Ishikawa (cell line): ENCODE data around the gene HOMER2.

Experiments used
- CEBPB ChIP-seq: IDR thresholded peaks from 2 replicates; pipeline ENCODE4 v1.6.1; 2012
- CREB1 ChIP-seq: IDR thresholded peaks from 2 replicates; pipeline ENCODE4 v1.6.1; 2012; ENCODE audit warnings: low read depth
- EGR1 ChIP-seq: IDR thresholded peaks from 2 replicates; pipeline ENCODE4 v1.6.1; 2012
- EP300 ChIP-seq: IDR thresholded peaks from 2 replicates; pipeline ENCODE4 v1.6.1; 2012; ENCODE audit warnings: borderline replicate concordance
- FOXM1 ChIP-seq: IDR thresholded peaks from 2 replicates; pipeline ENCODE4 v1.6.1; 2012; ENCODE audit warnings: low read depth, borderline replicate concordance
- MAX ChIP-seq: IDR thresholded peaks from 2 replicates; pipeline ENCODE4 v1.6.1; 2012
- NFIC ChIP-seq: IDR thresholded peaks from 2 replicates; pipeline ENCODE4 v1.6.1; 2012
- RAD21 ChIP-seq: IDR thresholded peaks from 2 replicates; pipeline ENCODE4 v1.6.1; 2012; ENCODE audit warnings: low read depth
- REST ChIP-seq: IDR thresholded peaks from 2 replicates; pipeline ENCODE4 v1.6.1; 2012; ENCODE audit warnings: low read depth, mild to moderate bottlenecking
- TAF1 ChIP-seq: IDR thresholded peaks from 2 replicates; pipeline ENCODE4 v1.6.1; 2012; ENCODE audit warnings: low read depth, mild to moderate bottlenecking
- TCF12 ChIP-seq: IDR thresholded peaks from 2 replicates; pipeline ENCODE4 v1.6.1; 2012; ENCODE audit warnings: low read depth
- TEAD4 ChIP-seq: IDR thresholded peaks from 2 replicates; pipeline ENCODE4 v1.6.1; 2012
- USF1 ChIP-seq: IDR thresholded peaks from 2 replicates; pipeline ENCODE4 v1.6.1; 2012
- YY1 ChIP-seq: IDR thresholded peaks from 2 replicates; pipeline ENCODE4 v1.6.1; 2012; ENCODE audit warnings: low read depth
- ZBTB7A ChIP-seq: IDR thresholded peaks from 2 replicates; pipeline ENCODE4 v1.6.1; 2012; ENCODE audit warnings: low read depth

The HOMER2 gene

GRCh38 chr15:82900511-82901060 lies 51.9 kb downstream of the HOMER2 start:
- TF ChIP-seq EP300 = no peak
- TF ChIP-seq CREB1 = no peak
- no peak for TF ChIP-seq REST
- no peak for TF ChIP-seq FOXM1
- no peak for TF ChIP-seq MAX
- TF ChIP-seq YY1 = no peak
- TF ChIP-seq CEBPB = no peak
- no peak for TF ChIP-seq TCF12
- no peak for TF ChIP-seq ZBTB7A
- TF ChIP-seq USF1 = no peak
- TF ChIP-seq TEAD4 = no peak
- no peak for TF ChIP-seq TAF1
- TF ChIP-seq NFIC = no peak
- no peak for TF ChIP-seq EGR1
- no peak for TF ChIP-seq RAD21

- TF ChIP-seq TAF1 (no peak), TEAD4 (no peak), NFIC (no peak), MAX (no peak), CREB1 (no peak), FOXM1 (no peak)
Observed at GRCh38 chr15:82898961-82899360, 53.6 kb downstream of the HOMER2 start.

- TF ChIP-seq YY1 (no peak), EGR1 (no peak), USF1 (no peak), TEAD4 (no peak), NFIC (no peak), ZBTB7A (no peak), TCF12 (no peak), MAX (no peak), REST (no peak), TAF1 (no peak)
Observed at GRCh38 chr15:82895983-82896382, 56.5 kb downstream of the HOMER2 start.

- no peak for TF ChIP-seq ZBTB7A
Observed at GRCh38 chr15:82894971-82895520, 57.5 kb downstream of the HOMER2 start.

- TF ChIP-seq TCF12 = no peak
- TF ChIP-seq NFIC = no peak
- TF ChIP-seq ZBTB7A = no peak
Observed at GRCh38 chr15:82892573-82892972, 59.9 kb downstream of the HOMER2 start.

- TF ChIP-seq FOXM1 (no peak), EGR1 (no peak), EP300 (no peak), YY1 (no peak), CREB1 (no peak)
Observed at GRCh38 chr15:82890995-82891390, 61.5 kb downstream of the HOMER2 start.

- no peak for TF ChIP-seq TEAD4
- no peak for TF ChIP-seq TAF1
- no peak for TF ChIP-seq ZBTB7A
- TF ChIP-seq TCF12 = no peak
- TF ChIP-seq FOXM1 = no peak
- TF ChIP-seq USF1 = no peak
- no peak for TF ChIP-seq YY1
- no peak for TF ChIP-seq CREB1
- no peak for TF ChIP-seq MAX
- TF ChIP-seq REST = no peak
- TF ChIP-seq NFIC = no peak
- no peak for TF ChIP-seq EGR1
- no peak for TF ChIP-seq EP300
- TF ChIP-seq RAD21 = no peak
- TF ChIP-seq CEBPB = no peak
Observed at GRCh38 chr15:82890338-82890994, 62.1 kb downstream of the HOMER2 start.
